Measurements from ENCODE around the gene PHOSPHO2.

PHOSPHO2 gene

DNA sequence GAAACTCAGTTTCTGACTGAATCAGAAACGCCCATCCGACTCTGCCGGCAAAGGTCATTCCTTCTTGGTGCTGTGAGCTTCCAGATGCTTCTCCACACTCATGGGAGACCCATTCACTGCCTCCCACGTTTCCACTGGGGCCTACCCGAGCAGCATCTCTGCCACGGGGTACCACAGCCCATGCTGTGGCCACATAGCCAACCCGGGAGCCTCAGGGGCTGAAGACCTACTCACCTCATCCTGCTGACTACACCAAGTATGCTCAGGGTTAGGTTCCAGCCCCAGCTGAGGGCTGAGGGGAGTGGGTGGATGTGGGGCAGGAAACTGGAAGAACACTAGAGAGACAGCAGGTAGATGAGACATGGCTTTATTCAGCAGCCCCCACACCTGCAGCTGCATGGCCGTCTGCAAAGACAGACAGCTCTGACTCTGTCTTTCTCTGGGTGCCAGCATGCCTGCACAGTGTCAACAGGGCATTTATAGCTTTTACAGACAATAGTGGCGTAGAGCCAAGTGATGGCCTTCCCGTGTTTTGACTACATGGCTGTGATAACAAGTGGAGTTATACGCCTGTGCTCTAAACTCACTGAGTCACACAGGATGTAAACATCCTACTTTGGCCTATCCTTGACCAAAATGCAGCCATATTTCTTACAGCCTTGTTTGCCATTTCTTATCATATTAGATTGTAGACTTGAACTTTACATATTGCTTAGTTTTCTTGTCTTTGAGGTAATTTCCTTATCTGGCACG, 22.8 kb downstream of the PHOSPHO2 start:
- DNase-seq (ENCODE audit: low read depth): no peak

DNA sequence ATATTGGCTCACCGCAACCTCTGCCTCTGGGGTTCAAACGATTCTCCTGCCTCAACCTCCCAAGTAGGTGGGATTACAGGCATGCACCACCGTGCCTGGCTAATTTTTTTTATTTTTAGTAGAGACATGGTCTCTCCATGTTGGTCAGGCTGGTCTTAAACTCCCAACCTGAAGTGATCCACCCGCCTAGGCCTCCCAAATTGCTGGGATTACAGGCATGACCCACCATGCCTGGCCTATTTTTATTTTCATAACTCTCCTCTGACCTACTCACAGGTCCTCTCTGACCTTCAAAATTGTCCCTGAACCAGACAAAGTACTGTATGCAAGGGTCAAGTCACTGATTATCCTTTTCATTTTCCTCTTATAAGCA, 23.4 kb downstream of the PHOSPHO2 start:
- no peak for DNase-seq (ENCODE audit: low read depth)

DNA sequence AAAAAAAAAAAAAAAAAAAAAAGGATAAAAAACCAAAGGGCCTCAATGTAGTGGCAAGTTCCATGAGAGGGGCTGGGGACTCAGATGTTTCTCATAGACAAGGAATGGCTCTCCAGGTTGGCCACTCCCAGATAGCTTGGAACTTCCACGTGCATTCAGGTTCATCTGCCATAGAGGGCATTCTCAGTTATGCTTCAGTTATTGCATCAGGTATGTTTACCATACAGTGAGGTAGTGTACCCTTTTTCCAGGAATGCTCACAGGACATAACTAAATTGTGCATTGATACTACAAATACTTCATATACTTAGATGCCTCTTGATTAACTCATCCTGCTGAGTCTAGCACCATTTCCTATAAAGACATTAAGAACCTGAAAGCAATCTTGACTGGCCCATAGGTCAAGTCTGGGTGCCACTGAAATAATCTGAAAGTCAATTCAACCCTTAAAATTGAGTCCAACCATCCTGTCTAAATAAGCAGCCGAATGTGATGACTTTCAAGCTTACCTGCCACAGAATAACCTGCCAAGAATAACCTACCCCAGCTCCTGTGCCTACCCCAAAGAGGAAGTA, 24.7 kb downstream of the PHOSPHO2 start:
- no peak for DNase-seq (ENCODE audit: low read depth)

DNA sequence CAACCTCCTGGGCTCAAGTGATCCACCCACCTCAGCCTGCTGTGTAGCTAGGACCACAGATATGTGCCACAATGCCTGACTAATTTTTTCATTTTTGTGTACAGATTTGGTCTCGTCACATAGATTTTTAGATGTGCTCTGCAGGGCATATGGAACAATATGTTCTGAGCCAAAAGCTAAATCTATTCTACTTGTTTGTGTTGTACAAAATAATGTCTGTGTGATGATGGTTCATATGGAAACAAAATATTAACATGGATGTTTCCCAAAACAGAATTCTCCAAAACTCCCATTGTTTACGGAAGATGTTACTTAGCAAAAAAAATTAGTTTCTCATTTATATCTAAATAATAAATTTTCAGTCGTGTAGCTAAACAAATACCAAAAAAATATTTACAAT, 26.7 kb downstream of the PHOSPHO2 start:
- DNase-seq (ENCODE audit: low read depth): no peak

DNA sequence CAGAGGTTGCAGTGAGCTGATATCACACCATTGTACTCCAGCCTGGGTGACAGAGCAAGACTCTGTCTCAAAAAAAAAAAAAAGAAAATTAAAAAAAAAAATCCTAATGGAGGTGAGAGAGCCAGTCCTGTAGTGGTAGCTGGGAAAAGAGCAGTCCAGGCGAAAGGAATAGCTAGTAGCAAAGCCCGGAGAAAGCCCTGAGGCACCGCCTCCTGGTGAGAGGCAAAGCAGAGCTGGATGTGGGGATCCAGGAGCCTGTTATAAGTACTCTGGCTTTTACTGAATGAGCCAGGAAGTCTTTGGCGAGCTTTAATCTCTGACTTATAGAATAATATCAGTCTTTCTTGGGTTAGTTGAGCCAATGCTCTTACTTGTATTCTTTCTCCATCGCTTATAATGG, 32.8 kb downstream of the PHOSPHO2 start:
- DNase-seq (ENCODE audit: low read depth): no peak

DNA sequence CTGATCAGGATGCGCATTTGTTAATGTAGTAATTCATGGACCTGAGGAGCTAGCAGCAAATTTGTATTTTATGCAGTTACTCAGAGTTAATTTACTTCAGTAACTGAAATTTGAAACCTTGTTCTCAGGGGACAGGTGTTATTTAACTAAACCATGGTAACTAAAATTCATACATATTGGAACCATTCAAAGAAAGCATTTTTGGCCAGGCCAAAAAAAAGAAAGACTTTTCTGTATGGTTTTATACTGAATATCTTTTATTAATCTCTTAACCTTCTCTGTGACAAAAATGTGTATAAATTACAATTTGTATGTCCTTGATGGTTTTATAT, 35.0 kb downstream of the PHOSPHO2 start:
- no peak for DNase-seq (ENCODE audit: low read depth)

DNA sequence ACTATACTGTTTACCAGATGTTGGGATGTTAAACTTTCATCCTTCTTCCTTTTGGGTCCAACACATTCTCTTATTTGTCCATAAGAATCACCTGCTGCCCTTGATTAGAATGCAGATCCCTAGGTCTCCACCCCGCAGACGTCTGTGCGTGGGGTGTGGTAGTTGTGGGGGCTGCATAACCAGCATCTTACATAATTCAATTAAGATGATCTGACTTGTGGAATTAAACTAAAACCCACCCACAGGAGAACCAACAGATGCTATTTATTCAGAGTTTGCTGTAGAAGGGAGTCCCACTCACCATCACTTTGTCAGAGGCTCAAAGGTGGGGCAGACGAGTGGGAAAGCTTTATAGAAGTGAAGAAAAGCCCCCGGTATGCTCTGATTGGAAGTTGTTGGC, 37.8 kb downstream of the PHOSPHO2 start:
- DNase-seq (ENCODE audit: low read depth): no peak

DNA sequence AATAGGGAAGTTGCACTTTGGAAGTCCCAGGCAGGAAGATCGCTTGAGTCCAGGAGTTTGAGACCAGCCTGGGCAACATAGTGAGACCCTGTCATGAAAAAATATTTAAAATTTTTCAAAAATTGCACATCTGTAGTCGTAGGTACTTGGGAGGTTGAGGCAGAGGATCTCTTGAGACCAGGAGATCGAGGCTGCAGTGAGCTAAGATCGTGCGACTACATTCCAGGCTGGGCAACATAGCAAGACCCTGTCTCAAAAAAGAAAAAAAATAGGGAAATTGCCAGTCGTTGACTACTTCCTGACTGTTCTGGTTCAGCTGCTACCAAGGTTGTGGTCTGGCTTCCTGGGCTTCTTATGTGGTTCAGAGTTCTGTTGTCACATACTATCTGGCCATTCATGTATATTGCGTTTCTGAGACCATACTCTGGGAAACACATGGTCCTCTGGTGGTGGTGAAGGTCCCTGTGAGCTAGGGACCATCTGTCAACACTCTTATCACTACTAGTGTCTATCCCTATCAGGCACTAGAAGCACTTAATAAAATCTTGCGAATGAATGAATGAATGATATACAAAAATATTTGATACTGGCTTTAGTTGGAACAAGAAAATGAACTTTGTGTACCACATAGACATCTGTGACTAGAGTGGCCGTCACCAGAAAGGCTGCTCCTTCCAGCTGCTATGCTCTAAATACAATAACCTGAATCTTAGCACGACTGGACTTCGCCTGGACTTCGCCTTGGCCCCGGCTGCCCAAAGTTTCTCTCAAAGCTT, 38.5 kb downstream of the PHOSPHO2 start:
- no peak for DNase-seq (ENCODE audit: low read depth)

DNA sequence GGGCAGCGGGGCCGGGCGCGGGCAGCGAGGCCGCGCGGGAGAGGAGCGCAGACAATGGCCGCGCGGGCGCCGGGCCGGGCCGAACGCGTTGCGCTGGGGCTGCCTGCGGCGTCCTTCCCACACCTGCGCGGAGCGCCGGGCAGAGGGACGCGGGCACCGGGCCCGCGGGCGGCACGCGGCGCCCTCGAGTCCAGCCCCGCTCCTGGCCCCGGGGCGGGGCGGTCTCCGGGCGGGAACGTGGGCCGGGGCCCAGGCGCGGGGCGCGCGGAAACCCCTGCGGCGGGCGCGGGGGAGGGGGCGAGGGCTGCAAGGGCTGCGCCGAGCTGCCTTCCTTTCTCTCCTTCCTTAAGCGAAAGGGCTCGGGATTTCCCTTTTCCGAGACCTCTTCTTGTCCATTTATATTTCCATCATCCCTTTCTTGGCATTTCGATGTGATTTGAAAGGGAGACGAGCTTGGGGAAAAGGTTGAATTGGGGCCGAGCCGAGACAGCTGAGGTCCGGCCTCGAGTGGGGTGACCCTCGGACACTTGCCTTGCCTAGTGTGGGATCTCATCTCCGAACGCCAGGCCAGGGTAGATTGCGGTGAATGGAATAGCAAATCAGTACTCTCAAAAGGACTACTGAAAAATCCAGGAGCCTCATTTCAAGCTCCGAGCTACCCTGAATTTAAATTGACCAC, 40.0 kb downstream of the PHOSPHO2 start:
- no peak for DNase-seq (ENCODE audit: low read depth)

DNA sequence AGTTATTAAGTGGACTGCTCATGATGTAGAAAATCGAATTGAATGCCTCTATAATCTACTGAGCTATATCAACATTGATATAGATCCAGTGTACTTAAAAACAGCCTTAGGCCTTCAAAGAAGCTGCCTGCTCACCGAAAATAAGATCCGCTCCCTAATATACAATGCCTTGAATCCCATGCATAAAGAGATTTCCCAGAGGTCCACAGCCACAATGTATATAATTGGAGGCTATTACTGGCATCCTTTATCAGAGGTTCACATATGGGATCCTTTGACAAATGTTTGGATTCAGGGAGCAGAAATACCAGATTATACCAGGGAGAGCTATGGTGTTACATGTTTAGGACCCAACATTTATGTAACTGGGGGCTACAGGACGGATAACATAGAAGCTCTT, 41.4 kb downstream of the PHOSPHO2 start:
- DNase-seq (ENCODE audit: low read depth): no peak

DNA sequence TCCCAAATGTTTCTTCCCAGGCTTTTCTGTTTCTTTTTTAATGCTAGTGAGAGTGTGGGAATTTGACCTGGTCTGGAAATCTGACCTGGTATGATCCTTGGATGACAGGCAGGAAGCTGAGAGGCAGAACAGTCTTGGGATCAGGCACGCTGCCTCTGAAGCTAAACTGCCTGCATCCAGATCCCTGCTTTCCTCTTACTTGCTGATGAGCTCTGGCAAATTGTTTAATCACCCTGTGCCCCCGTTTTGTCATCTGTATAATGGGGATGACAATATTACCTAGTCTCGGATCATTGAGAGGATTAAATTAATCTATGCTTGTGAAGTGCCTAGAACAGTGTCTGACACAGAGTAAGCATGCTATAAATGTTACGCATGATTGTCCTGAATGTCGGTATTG, 42.6 kb downstream of the PHOSPHO2 start:
- no peak for DNase-seq (ENCODE audit: low read depth)

DNA sequence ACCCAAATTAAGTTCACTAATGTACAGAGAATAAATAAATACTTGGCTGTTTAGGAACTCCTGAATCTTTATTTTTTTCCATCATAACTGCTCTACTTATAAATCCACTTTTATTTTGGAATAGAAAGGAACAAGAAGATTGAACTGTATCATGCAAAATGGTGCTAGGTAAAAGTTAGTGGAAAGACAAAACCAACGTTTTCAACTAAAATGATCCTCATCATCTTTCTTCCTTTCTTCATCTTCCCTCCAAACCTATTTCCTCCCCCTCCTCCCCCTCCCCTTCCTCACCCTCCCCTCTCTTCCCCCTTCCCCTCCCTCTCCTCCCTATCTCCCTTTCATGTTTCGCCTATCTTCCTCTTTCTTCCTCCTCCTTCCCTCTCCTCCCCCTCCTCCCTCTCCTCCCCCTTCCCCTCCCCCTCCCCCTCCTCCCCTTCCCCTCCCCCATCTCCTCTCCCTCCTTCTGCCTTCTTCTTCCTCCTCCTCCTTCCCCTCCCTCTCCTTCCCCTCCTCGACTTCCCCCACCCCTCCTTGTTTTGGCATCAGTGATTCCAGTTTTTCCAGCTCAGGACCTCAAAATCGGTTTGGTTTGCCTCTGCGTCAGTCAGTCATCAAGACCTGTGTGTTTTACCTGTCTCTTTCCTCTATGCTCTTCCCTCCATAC, 44.4 kb downstream of the PHOSPHO2 start:
- no peak for DNase-seq (ENCODE audit: low read depth)

DNA sequence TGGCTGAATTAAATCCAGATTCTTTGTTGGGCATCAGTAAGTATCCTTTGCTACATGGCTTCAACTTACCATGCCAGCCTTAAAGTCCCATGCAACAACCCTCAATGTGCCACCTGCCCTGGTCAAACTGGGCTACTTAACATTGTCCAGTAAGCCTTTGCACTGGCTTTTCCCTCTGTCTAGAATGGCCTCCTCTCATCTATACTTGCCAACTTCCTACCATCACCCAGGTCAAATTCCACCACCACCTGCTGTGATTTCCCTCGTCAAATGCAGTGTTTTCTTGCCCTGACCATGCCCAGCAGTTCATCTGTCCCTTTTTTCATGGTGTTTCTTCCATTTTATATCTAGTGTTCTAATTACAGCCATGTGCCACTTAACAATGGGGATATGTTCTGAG, 45.1 kb downstream of the PHOSPHO2 start:
- DNase-seq (ENCODE audit: low read depth): no peak

DNA sequence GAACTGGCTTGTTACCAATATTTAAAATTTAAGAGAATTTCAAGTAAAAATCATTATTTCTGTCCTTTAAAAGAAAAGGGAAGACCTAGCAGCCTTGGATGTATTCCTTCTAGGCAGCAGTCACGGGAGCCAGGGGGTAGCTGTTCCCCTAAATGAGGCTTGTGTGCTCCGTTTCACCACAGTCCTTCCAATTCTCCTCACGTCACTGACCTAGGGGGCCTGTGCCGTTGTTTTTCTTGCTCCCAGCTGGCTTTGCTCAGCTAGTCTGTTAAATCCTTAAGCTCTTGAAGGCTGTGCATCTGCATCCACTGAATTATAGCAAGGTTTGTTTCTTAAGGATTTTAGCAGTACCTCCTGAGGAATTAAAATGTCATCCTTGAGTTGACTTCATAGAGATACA, 49.3 kb downstream of the PHOSPHO2 start:
- DNase-seq (ENCODE audit: low read depth): no peak

DNA sequence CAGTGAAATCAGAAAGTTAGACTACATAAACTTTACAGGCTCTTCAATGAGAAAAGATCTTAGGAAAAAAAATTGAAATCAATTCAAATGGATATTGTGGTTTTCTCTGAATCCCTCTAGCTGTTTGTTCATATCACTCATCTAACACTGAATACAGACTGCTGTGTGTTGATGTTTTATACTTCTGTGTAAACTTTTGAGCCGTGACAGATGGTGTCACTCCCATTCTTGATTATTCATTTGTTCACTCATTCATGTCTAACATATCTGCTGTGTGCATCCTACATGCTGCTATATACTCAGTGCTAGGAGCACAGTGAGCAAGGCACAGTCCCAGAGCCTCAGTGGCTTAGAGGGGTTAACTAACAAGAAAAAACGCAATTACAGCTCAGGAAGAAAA, 52.0 kb downstream of the PHOSPHO2 start:
- DNase-seq (ENCODE audit: low read depth): no peak

DNA sequence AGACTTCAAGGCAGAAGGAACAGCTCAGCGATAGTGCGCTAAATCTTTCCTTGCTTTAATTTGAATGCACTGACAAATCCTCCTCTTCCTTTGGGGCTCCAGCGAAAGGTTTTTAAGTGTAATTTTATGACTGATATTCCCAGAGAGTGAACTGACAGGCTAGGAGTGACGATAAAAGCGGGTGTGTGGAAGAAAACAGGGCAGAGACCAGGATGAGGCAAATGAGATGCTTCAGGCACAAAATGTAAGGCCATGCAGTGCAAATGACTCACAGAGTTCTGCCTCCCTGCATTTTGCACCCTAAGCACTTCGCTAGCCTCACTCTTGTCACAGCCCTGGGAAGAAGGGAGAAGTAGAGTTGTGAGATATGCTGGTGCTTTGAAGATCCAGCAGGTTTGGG, 54.0 kb downstream of the PHOSPHO2 start:
- DNase-seq (ENCODE audit: low read depth): no peak

All from fibroblast of the conjunctiva (primary cell).